ENCODE measurements around the gene TNKS1BP1.

Gene TNKS1BP1

GRCh38 chr11:57325735-57326048, 940 bp upstream of the TNKS1BP1 start:
- DNase-seq: no peak

- no peak for DNase-seq
These were observed 432 bp downstream of the TNKS1BP1 start for GRCh38 chr11:57324154-57324885.

- no peak for DNase-seq
These were observed 948 bp downstream of the TNKS1BP1 start for GRCh38 chr11:57323855-57324153.

- DNase-seq: no peak
These were observed 1.4 kb downstream of the TNKS1BP1 start for GRCh38 chr11:57323167-57323854.

GRCh38 chr11:57322256-57323166, 2.2 kb downstream of the TNKS1BP1 start:
- peak; percentile 25 for DNase-seq

GRCh38 chr11:57321388-57322255, 3.1 kb downstream of the TNKS1BP1 start:
- no peak for DNase-seq

GRCh38 chr11:57320719-57321387, 3.9 kb downstream of the TNKS1BP1 start:
- DNase-seq: no peak

- DNase-seq: no peak
These were observed 4.6 kb downstream of the TNKS1BP1 start for GRCh38 chr11:57320067-57320718.

GRCh38 chr11:57318178-57318577, 6.6 kb downstream of the TNKS1BP1 start:
- no peak for DNase-seq

- no peak for DNase-seq
These were observed 8.7 kb downstream of the TNKS1BP1 start for GRCh38 chr11:57316017-57316416.

GRCh38 chr11:57315491-57315890, 9.3 kb downstream of the TNKS1BP1 start:
- no peak for DNase-seq

GRCh38 chr11:57314221-57314973, 10.4 kb downstream of the TNKS1BP1 start:
- DNase-seq: no peak

GRCh38 chr11:57313788-57314135, 11.0 kb downstream of the TNKS1BP1 start:
- no peak for DNase-seq

GRCh38 chr11:57313071-57313787, 11.5 kb downstream of the TNKS1BP1 start:
- no peak for DNase-seq

GRCh38 chr11:57312511-57313021, 12.2 kb downstream of the TNKS1BP1 start:
- DNase-seq: no peak

- DNase-seq: peak; percentile 63
These were observed 13.4 kb downstream of the TNKS1BP1 start for GRCh38 chr11:57311109-57311936.

- no peak for DNase-seq
These were observed 14.1 kb downstream of the TNKS1BP1 start for GRCh38 chr11:57310630-57311086.

GRCh38 chr11:57310091-57310490, 14.7 kb downstream of the TNKS1BP1 start:
- DNase-seq: no peak
